Endometrial microvascular endothelial cells (primary cell): Measurements from ENCODE around the gene PCCA. TPM values are rescaled to one million over a fixed set of nuclear protein-coding genes. Genes with fewer than 3 reads are reported as not detected.
"Not testable (repeated sequence)": the region's sequence is repeated elsewhere in the genome, so short reads cannot be mapped to it uniquely, and the experiment has no call there.

Source experiments
- in situ Hi-C: cut with HindIII; loops from 2 replicates; pipeline ENCODE4 v1.10.0; 2017; ENCODE audit warnings: low sequenced_read_pairs, low pct_unique_long_range_greater_than_20kb; ENCODE audit errors: inconsistent ontology term
- total RNA-seq: library from RNA; depleted of rRNA; stranded (reverse); fragments of >200 nt; gene quantifications from one replicate; pipeline ENCODE4 v1.2.3, GENCODE V29; 2015; ENCODE audit errors: inconsistent ontology term

Gene PCCA
- total RNA-seq, 1 donor from 2014 or later = 14.0 TPM

- in situ Hi-C loops = no loop called here
Observed at GRCh38 chr13:100213576-100213975, 124.7 kb downstream of the PCCA start.

GRCh38 chr13:100214886-100215285, 126.0 kb downstream of the PCCA start:
- in situ Hi-C loops = no loop called here

- in situ Hi-C loops = no loop called here
Observed at GRCh38 chr13:100221166-100221565, 132.3 kb downstream of the PCCA start.

GRCh38 chr13:100223966-100224530, 135.2 kb downstream of the PCCA start:
- in situ Hi-C loops = not testable (repeated sequence)

- in situ Hi-C loops = no loop called here
Observed at GRCh38 chr13:100229603-100230002, 140.7 kb downstream of the PCCA start.

GRCh38 chr13:100230769-100231149, 141.9 kb downstream of the PCCA start:
- in situ Hi-C loops = no loop called here

- in situ Hi-C loops = no loop called here
Observed at GRCh38 chr13:100231176-100231575, 142.3 kb downstream of the PCCA start.

GRCh38 chr13:100234006-100234405, 145.1 kb downstream of the PCCA start:
- in situ Hi-C loops = no loop called here

GRCh38 chr13:100234524-100235136, 145.7 kb downstream of the PCCA start:
- in situ Hi-C loops = no loop called here

GRCh38 chr13:100235311-100235901, 146.5 kb downstream of the PCCA start:
- in situ Hi-C loops = no loop called here

- in situ Hi-C loops = no loop called here
Observed at GRCh38 chr13:100240109-100240779, 151.4 kb downstream of the PCCA start.

- in situ Hi-C loops = no loop called here
Observed at GRCh38 chr13:100244431-100244830, 155.5 kb downstream of the PCCA start.

- in situ Hi-C loops = no loop called here
Observed at GRCh38 chr13:100245104-100245503, 156.2 kb downstream of the PCCA start.

GRCh38 chr13:100247937-100248336, 159.0 kb downstream of the PCCA start:
- in situ Hi-C loops = no loop called here

GRCh38 chr13:100254002-100254401, 165.1 kb downstream of the PCCA start:
- in situ Hi-C loops = no loop called here

GRCh38 chr13:100262404-100262803, 173.5 kb downstream of the PCCA start:
- in situ Hi-C loops = no loop called here

GRCh38 chr13:100266026-100266425, 177.1 kb downstream of the PCCA start:
- in situ Hi-C loops = no loop called here

- in situ Hi-C loops = no loop called here
Observed at GRCh38 chr13:100269837-100270236, 180.9 kb downstream of the PCCA start.

- in situ Hi-C loops = no loop called here
Observed at GRCh38 chr13:100273138-100273537, 184.2 kb downstream of the PCCA start.

GRCh38 chr13:100273552-100273951, 184.7 kb downstream of the PCCA start:
- in situ Hi-C loops = no loop called here
